ENCODE data around the gene ZFP36.

DNA sequence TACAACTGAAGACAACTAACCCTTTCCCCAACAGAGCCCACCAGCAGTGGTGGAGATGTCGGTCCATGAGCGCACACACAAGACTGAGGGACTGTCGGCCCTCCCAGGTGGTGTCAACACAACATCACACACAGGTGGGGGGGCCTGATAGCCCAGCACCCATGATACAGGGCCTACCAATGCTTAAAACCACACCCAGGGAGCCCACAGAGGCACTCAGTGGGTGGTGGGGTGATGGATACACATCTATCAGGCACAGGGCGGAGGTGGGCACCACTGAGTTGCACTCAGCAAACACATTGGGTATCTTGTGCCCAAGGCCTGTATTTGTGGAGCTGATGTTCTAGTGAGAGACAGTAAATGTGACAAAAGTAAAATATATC is 7.0 kb upstream of the ZFP36 start:
- TF ChIP-seq, protein P1, sequence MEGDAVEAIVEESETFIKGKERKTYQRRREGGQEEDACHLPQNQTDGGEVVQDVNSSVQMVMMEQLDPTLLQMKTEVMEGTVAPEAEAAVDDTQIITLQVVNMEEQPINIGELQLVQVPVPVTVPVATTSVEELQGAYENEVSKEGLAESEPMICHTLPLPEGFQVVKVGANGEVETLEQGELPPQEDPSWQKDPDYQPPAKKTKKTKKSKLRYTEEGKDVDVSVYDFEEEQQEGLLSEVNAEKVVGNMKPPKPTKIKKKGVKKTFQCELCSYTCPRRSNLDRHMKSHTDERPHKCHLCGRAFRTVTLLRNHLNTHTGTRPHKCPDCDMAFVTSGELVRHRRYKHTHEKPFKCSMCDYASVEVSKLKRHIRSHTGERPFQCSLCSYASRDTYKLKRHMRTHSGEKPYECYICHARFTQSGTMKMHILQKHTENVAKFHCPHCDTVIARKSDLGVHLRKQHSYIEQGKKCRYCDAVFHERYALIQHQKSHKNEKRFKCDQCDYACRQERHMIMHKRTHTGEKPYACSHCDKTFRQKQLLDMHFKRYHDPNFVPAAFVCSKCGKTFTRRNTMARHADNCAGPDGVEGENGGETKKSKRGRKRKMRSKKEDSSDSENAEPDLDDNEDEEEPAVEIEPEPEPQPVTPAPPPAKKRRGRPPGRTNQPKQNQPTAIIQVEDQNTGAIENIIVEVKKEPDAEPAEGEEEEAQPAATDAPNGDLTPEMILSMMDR (IDR thresholded peaks at IDR 0.05; ENCODE audit: low read depth, low read length, poor library complexity, severe bottlenecking), result no peak
- TF ChIP-seq EZH2phosphoT487 (IDR thresholded peaks at IDR 0.05; ENCODE audit: borderline replicate concordance, low read length), result no peak
